Panc1 (cell line): Measurements from ENCODE around the gene NDUFA13. TPM values are rescaled to one million over a fixed set of nuclear protein-coding genes. Genes with fewer than 3 reads are reported as not detected.

Experiments used
- ATAC-seq: fragments of 200-7000 bp; cut with Tn5 transposase; 2 replicates; pipeline ENCODE4 v1.9.1; 2020; ENCODE audit warnings: mild to moderate bottlenecking, moderate library complexity
- BruUV-seq: library from RNA; stranded (reverse); fragments of 400-500 nt; replicated peaks from 2 replicates; lab custom pipeline; 2021; lab: Mats Ljungman, UMichigan
- CTCF ChIA-PET: fragments of 300-600 bp; sonication (Branson Sonifier 250); formaldehyde crosslinking; loops from one replicate; lab custom pipeline; 2022; ENCODE audit warnings: antibody characterized with exemption; lab: Charles Lee
- POLR2A ChIA-PET: fragments of 300-600 bp; sonication (Branson Sonifier 250); formaldehyde crosslinking; loops from one replicate; lab custom pipeline; 2022; ENCODE audit warnings: antibody characterized with exemption; lab: Charles Lee
- DNase-seq: peaks from one replicate; pipeline ENCODE4 v3.0.0-alpha.2; 2010; ENCODE audit warnings: low read depth, low spot score
- H3K27ac ChIP-seq: 2 replicates; pipeline ENCODE4 v1.5.1; 2011; ENCODE audit warnings: mild to moderate bottlenecking, low read length, inconsistent platforms
- H3K27me3 ChIP-seq: fragments of 200-500 bp; sonication (Bioruptor generic); 2 replicates; pipeline ENCODE4 v1.6.0; 2014; ENCODE audit warnings: low read length, inconsistent platforms; ENCODE audit not compliant: control insufficient read depth, insufficient read depth
- H3K36me3 ChIP-seq: fragments of 200-500 bp; sonication (Bioruptor generic); 2 replicates; pipeline ENCODE4 v1.5.1; 2014; ENCODE audit warnings: inconsistent platforms, mild to moderate bottlenecking, low read length, moderate library complexity; ENCODE audit not compliant: control insufficient read depth, insufficient read depth
- H3K4me1 ChIP-seq: 2 replicates; pipeline ENCODE4 v1.5.1; 2011; ENCODE audit warnings: inconsistent platforms, mild to moderate bottlenecking, low read length, moderate library complexity; ENCODE audit not compliant: control insufficient read depth, insufficient read depth
- H3K4me3 ChIP-seq, 2 experiments: 2 replicates each; pipeline ENCODE4 v1.5.1; 2011 to 2012; ENCODE audit warnings: low read depth in 2 of 2, low read length in 2 of 2, mild to moderate bottlenecking in 2 of 2, inconsistent platforms in 1 of 2, moderate library complexity in 1 of 2
- H3K9me3 ChIP-seq: fragments of 200-500 bp; sonication (Bioruptor generic); 2 replicates; pipeline ENCODE4 v1.5.1; 2014; ENCODE audit warnings: low read depth, mild to moderate bottlenecking, inconsistent platforms, low read length, moderate library complexity; ENCODE audit not compliant: control insufficient read depth, insufficient read depth
- CTCF ChIP-seq: fragments of 450-650 bp; IDR thresholded peaks from 2 replicates; pipeline ENCODE4 v1.5.1; 2017; ENCODE audit warnings: mild to moderate bottlenecking
- POLR2AphosphoS5 ChIP-seq: IDR thresholded peaks from 2 replicates; pipeline ENCODE4 v1.6.1; 2012; ENCODE audit warnings: mild to moderate bottlenecking, low read depth, low read length, moderate library complexity
- SIN3A ChIP-seq: IDR thresholded peaks from 2 replicates; pipeline ENCODE4 v1.6.1; 2012; ENCODE audit warnings: low read depth, mild to moderate bottlenecking, low read length, moderate library complexity, borderline replicate concordance; ENCODE audit not compliant: insufficient read depth
- TCF7L2 ChIP-seq: IDR thresholded peaks from 2 replicates; pipeline ENCODE4 v1.6.1; 2011; ENCODE audit warnings: mild to moderate bottlenecking, low read depth, low read length, inconsistent platforms
- in situ Hi-C: cut with HindIII; loops from 2 replicates; pipeline ENCODE4 v1.10.0; 2016; ENCODE audit warnings: low sequenced_read_pairs, low pct_unique_long_range_greater_than_20kb
- intact Hi-C: fragments of 100-400 bp; cut with micrococcal nuclease; formaldehyde crosslinking; loops from one replicate; pipeline ENCODE4 v1.10.0; 2022; ENCODE audit not compliant: unreplicated experiment
- total RNA-seq: library from RNA; stranded (reverse); gene quantifications from one replicate; pipeline ENCODE4 v1.2.1, GENCODE V29; 2021; ENCODE audit not compliant: unreplicated experiment
- TF ChIP-seq, protein P1 (sequence below), 2 experiments: IDR thresholded peaks; 2 replicates each; pipeline ENCODE4 v1.6.1; 2011 to 2012; ENCODE audit warnings: low read depth in 2 of 2, control low read depth in 1 of 2, low read length in 1 of 2, mild to moderate bottlenecking in 1 of 2, moderate library complexity in 1 of 2; ENCODE audit not compliant: insufficient read depth in 1 of 2

Gene NDUFA13
- total RNA-seq, 1 experiment from 2014 or later: 287 TPM

DNA sequence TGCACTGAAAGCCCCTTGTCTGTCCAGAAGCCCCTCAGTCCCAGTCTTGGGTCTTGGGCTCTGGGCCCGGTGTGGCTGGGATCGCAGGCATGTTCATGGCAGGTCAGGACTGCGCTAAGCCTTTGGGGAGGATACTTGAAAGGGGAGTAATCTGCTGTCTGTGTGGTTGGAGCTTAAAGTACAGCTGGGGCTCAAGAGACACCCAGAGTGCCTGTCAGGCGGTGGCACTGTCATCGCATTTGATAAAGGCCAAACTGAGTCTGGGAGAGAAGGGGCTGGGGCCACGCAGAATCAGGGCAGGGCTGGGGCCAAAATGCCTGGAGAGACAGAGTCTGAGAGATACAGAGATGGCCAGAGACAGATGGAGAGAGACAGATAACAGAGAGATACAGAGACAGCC, 17.8 kb downstream of the NDUFA13 start:
- in situ Hi-C loops: no loop called here
- H3K27ac ChIP-seq: no peak overlapping the region
- no peaks in the 10 kb centered on the region for H3K4me1 ChIP-seq
- DNase-seq (no peak), ATAC-seq (no peak)
- H3K9me3 ChIP-seq: no peaks in the 10 kb centered on the region
- TF ChIP-seq CTCF (no peak), SIN3A (no peak), POLR2AphosphoS5 (no peak), TCF7L2 (no peak)
- TF ChIP-seq, protein P1, sequence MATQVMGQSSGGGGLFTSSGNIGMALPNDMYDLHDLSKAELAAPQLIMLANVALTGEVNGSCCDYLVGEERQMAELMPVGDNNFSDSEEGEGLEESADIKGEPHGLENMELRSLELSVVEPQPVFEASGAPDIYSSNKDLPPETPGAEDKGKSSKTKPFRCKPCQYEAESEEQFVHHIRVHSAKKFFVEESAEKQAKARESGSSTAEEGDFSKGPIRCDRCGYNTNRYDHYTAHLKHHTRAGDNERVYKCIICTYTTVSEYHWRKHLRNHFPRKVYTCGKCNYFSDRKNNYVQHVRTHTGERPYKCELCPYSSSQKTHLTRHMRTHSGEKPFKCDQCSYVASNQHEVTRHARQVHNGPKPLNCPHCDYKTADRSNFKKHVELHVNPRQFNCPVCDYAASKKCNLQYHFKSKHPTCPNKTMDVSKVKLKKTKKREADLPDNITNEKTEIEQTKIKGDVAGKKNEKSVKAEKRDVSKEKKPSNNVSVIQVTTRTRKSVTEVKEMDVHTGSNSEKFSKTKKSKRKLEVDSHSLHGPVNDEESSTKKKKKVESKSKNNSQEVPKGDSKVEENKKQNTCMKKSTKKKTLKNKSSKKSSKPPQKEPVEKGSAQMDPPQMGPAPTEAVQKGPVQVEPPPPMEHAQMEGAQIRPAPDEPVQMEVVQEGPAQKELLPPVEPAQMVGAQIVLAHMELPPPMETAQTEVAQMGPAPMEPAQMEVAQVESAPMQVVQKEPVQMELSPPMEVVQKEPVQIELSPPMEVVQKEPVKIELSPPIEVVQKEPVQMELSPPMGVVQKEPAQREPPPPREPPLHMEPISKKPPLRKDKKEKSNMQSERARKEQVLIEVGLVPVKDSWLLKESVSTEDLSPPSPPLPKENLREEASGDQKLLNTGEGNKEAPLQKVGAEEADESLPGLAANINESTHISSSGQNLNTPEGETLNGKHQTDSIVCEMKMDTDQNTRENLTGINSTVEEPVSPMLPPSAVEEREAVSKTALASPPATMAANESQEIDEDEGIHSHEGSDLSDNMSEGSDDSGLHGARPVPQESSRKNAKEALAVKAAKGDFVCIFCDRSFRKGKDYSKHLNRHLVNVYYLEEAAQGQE (IDR thresholded peaks at IDR 0.05; ENCODE audit: insufficient read depth in 1 of 2, low read depth in 2 of 2, low read length in 1 of 2): no peak
- H3K27me3 ChIP-seq: no peaks in the 10 kb centered on the region
- H3K36me3 ChIP-seq: no peaks in the 10 kb centered on the region
- no peak overlapping the region for H3K4me3 ChIP-seq
- POLR2A ChIA-PET: no interaction called here
- CTCF ChIA-PET: no interaction called here
- intact Hi-C loops: loop anchor here (10.0 kb wide), 1 partner anchor 111 kb away; the partner anchor contains the start of gene GMIP
- TSS peak; percentile 63 for BruUV-seq

- DNase-seq (no peak), ATAC-seq (no peak)
- in situ Hi-C loops: no loop called here
- POLR2A ChIA-PET: no interaction called here
- Histone ChIP-seq H3K4me1 (no peaks in the 10 kb centered on the region), H3K27ac (no peak overlapping the region), H3K27me3 (no peaks in the 10 kb centered on the region), H3K36me3 (no peaks in the 10 kb centered on the region), H3K4me3 (no peak overlapping the region), H3K9me3 (no peaks in the 10 kb centered on the region)
- intact Hi-C loops: loop anchor here (10.0 kb wide), 1 partner anchor 110 kb away; the partner anchor contains the start of gene GMIP
- no TSS peak for BruUV-seq
- CTCF ChIA-PET: no interaction called here
- TF ChIP-seq SIN3A (no peak), POLR2AphosphoS5 (no peak), CTCF (no peak), TCF7L2 (no peak)
- TF ChIP-seq, protein P1 (IDR thresholded peaks at IDR 0.05; ENCODE audit: insufficient read depth in 1 of 2, low read depth in 2 of 2, low read length in 1 of 2): no peak
These were observed 18.7 kb downstream of the NDUFA13 start for GRCh38 chr19:19534556-19535265.
